RWPE2 (cell line): ENCODE data around the gene FBLIM1.

Experiments
- ATAC-seq: fragments of 200-7000 bp; cut with Tn5 transposase; 3 replicates; pipeline ENCODE4 v1.9.1; 2021; ENCODE audit warnings: low read depth
- DNase-seq: peaks from one replicate; pipeline ENCODE4 v3.0.0-alpha.2; 2020; ENCODE audit warnings: low spot score
- H3K27ac ChIP-seq: fragments of 450-650 bp; 2 replicates; pipeline ENCODE4 v1.5.1; 2017; ENCODE audit warnings: mild to moderate bottlenecking; ENCODE audit not compliant: poor library complexity, severe bottlenecking
- H3K27me3 ChIP-seq: fragments of 250-450 bp; sonication (Bioruptor Pico); 2 replicates; pipeline ENCODE4 v1.5.1; 2021; ENCODE audit warnings: mild to moderate bottlenecking, moderate library complexity; ENCODE audit not compliant: insufficient read depth, poor library complexity, severe bottlenecking
- H3K36me3 ChIP-seq: fragments of 250-450 bp; sonication (Bioruptor Pico); 2 replicates; pipeline ENCODE4 v1.5.1; 2020; ENCODE audit warnings: low read depth, mild to moderate bottlenecking, moderate library complexity
- H3K4me1 ChIP-seq: fragments of 250-450 bp; sonication (Bioruptor Pico); 2 replicates; pipeline ENCODE4 v1.5.1; 2021; ENCODE audit warnings: mild to moderate bottlenecking, moderate library complexity; ENCODE audit not compliant: insufficient read depth, poor library complexity, severe bottlenecking
- H3K4me3 ChIP-seq: fragments of 250-450 bp; sonication (Bioruptor Pico); 2 replicates; pipeline ENCODE4 v1.5.1; 2021; ENCODE audit warnings: mild to moderate bottlenecking, moderate library complexity; ENCODE audit not compliant: severe bottlenecking
- H3K9me3 ChIP-seq: fragments of 250-450 bp; sonication (Bioruptor Pico); 2 replicates; pipeline ENCODE4 v1.5.1; 2021; ENCODE audit warnings: mild to moderate bottlenecking, moderate library complexity; ENCODE audit not compliant: severe bottlenecking
- CTCF ChIP-seq: fragments of 450-650 bp; IDR thresholded peaks from one replicate; pipeline ENCODE4 v1.5.1; 2017; ENCODE audit warnings: mild to moderate bottlenecking, moderate library complexity; ENCODE audit not compliant: poor library complexity, severe bottlenecking

The FBLIM1 gene

GRCh38 chr1:15757575-15758342 lies 836 bp upstream of the FBLIM1 start:
- ATAC-seq = peak; percentile 17
- H3K36me3 ChIP-seq = peaks cover 20% of the 10 kb centered on the region; the same call in 1 of the 2 replicates
- H3K9me3 ChIP-seq = no peaks in the 10 kb centered on the region
- peak overlapping the region; percentile 94 for H3K27ac ChIP-seq
- peak; percentile 70 for DNase-seq
- H3K4me1 ChIP-seq = peaks cover 22% of the 10 kb centered on the region
- TF ChIP-seq CTCF = no peak
- H3K4me3 ChIP-seq = peak overlapping the region; percentile 79
- no peaks in the 10 kb centered on the region for H3K27me3 ChIP-seq

GRCh38 chr1:15758953-15759661 lies 512 bp downstream of the FBLIM1 start:
- peaks cover 20% of the 10 kb centered on the region; the same call in 1 of the 2 replicates for H3K36me3 ChIP-seq
- peaks cover 32% of the 10 kb centered on the region for H3K4me1 ChIP-seq
- no peak for TF ChIP-seq CTCF
- DNase-seq = no peak
- H3K9me3 ChIP-seq = no peaks in the 10 kb centered on the region
- ATAC-seq = peak; percentile 7; the same call in 2 of the 3 replicates
- peak overlapping the region; percentile 94 for H3K27ac ChIP-seq
- no peaks in the 10 kb centered on the region for H3K27me3 ChIP-seq
- H3K4me3 ChIP-seq = peak overlapping the region; percentile 79

- Histone ChIP-seq H3K36me3 (peaks cover 34% of the 10 kb centered on the region), H3K4me1 (peaks cover 48% of the 10 kb centered on the region), H3K27me3 (no peaks in the 10 kb centered on the region), H3K27ac (peak overlapping the region; percentile 94), H3K9me3 (no peaks in the 10 kb centered on the region), H3K4me3 (peak overlapping the region; percentile 79)
- TF ChIP-seq CTCF = no peak
- peak; percentile 11; the same call in 1 of the 3 replicates for ATAC-seq
- DNase-seq = peak; percentile 72
Observed at GRCh38 chr1:15760520-15761211, 2.1 kb downstream of the FBLIM1 start.

- peaks cover 43% of the 10 kb centered on the region for H3K36me3 ChIP-seq
- peak overlapping the region; percentile 79 for H3K4me3 ChIP-seq
- H3K27ac ChIP-seq = peak overlapping the region; percentile 94
- ATAC-seq (no peak), DNase-seq (no peak)
- TF ChIP-seq CTCF = no peak
- H3K4me1 ChIP-seq = peaks cover 51% of the 10 kb centered on the region
- no peaks in the 10 kb centered on the region for H3K27me3 ChIP-seq
- no peaks in the 10 kb centered on the region for H3K9me3 ChIP-seq
Observed at GRCh38 chr1:15761366-15762128, 3.0 kb downstream of the FBLIM1 start.
